CD4-positive, alpha-beta T cell treated with Interleukin-10 for 1 hour (primary cell): ENCODE data around the gene IVD.
A peak's percentile ranks its signal among the peaks of the same experiment; 100 is the strongest.

Experiments
- DNase-seq: peaks from one replicate; pipeline ENCODE4 v3.0.0-alpha.2; 2020

The IVD gene

DNA sequence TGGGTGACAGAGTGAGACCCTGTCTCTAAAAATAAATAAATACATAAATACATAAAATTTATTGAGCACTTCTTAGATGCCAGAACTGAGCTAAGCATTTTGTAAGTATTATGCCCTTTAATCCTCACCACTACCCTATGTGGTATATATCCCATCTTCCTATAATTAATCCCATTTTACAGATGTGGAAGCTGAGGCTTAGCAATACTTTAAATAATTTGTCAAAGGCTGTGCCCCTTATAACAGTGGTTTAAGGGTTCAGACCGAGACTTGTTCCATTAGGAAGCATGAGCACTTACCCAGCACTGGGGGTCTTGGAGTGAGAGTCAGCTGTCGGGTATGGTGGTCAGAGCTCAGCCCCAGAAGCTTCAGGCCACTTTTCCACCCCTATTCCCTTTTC is 57.7 kb downstream of the IVD start:
- no peak for DNase-seq

DNA sequence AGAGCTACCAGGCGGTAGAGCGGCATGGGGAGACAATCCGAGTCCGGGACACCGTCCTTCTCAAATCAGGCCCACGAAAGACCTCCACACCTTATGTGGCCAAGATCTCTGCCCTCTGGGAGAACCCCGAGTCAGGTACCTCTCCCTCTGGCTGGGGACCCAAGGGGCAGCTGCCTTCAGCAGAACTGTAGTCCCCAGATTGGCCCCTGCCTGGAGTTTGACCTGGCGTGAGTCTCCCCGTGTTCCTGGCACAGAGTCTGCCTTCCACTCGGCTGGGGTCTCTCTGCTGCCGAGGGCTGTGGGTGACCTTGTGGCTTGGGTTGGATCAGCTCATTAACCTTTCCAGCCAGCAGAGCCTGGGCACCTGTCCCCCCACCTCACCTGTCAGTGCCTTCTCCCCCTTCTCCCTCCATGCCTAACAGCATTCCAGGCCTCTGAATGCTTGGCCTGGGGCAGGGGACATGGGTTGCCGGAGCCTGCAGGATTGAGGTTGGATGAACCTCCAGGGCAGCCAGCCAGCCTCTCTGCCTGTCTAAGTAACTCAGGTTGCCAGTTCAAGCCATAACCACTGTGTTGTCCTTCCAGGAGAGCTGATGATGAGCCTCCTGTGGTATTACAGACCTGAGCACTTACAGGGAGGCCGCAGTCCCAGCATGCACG is 58.4 kb downstream of the IVD start:
- DNase-seq: no peak

GRCh38 chr15:40464595-40465185 is 59.1 kb downstream of the IVD start:
- DNase-seq: no peak

DNA sequence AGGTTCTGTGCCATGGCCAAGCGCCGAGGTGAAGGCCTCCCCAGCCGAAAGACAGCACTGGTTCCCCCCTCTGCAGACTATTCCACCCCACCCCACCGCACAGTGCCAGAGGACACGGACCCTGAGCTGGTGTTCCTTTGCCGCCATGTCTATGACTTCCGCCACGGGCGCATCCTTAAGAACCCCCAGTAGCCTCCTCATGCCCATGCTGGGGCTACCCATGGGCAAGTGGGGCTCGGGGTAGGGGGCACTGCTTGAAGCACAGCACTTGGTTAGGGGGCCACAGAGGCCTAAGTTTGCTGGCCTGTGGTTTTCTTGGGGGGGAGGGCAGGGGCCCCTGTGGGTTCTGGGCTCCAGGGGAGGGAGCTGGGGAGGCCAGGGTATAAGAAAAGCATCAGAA is 60.3 kb downstream of the IVD start:
- no peak for DNase-seq

- DNase-seq: no peak
Observed at GRCh38 chr15:40466426-40467260, 61.0 kb downstream of the IVD start.

DNA sequence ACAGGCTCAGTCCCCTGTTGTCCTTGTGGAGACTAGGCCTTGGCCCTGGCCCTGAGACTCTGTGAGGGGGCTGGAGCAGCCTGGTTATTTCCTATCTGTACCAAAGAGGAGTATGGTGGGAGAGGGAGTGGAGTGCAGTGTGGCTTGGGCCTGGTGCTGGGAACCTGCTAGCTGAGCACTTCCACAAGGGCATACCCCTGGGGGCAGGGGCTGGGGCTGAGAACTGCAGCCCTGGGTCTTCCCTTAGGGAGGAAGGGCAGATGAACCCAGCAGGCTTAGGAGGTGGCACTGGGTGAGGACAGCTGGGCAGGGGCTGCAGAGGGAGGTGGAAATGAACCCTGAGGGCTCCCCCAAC is 61.6 kb downstream of the IVD start:
- no peak for DNase-seq

DNA sequence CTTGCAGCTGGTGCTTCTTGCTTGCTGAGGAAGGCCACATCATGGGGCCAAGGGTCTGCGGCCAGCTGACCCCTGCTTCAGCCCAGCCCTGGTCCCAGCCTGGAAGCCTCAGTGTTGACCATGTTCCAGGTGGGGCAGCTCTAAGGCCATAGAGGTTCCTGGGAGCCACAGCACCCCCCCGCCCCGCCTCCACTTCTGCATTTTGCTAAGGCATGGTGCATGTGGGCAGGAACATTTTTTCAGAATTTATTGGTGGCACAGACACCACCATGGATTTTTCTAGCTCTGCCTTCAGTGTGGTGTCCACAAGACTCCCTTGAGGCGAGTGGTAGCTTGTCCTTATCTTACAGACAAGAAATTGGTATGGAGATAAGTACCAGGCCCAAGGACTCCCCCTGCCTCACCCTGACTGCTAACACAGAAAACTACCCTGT is 63.3 kb downstream of the IVD start:
- no peak for DNase-seq

DNA sequence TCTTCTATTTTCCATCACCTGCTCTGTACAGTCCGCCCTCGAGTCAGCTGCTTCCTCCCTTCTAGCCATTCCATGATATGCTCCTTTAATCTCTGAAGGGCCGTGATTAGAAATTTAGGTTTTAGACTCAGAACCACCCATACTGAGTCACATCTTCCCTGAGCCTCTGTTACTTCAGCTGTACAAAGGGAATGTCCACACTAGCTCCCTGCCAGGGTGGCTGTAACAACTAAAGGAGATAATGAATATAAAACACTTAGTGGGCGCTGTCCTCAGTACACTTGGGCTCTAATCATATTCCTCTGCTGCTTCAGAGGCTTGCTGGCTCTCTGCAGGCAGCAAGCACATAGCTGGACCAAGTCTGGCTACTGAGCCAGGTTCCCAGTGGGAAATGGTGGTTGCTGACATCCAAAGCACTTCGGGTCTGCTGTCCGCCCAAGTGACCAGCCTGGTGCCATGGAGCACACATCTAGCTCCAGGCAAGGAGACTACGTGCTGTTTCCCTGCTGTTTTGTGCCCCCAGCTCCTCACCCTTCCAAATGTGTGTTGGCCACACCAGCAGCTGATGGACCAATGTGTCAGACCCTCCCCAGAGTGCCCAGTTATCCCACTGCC is 64.3 kb downstream of the IVD start:
- DNase-seq: no peak

DNA sequence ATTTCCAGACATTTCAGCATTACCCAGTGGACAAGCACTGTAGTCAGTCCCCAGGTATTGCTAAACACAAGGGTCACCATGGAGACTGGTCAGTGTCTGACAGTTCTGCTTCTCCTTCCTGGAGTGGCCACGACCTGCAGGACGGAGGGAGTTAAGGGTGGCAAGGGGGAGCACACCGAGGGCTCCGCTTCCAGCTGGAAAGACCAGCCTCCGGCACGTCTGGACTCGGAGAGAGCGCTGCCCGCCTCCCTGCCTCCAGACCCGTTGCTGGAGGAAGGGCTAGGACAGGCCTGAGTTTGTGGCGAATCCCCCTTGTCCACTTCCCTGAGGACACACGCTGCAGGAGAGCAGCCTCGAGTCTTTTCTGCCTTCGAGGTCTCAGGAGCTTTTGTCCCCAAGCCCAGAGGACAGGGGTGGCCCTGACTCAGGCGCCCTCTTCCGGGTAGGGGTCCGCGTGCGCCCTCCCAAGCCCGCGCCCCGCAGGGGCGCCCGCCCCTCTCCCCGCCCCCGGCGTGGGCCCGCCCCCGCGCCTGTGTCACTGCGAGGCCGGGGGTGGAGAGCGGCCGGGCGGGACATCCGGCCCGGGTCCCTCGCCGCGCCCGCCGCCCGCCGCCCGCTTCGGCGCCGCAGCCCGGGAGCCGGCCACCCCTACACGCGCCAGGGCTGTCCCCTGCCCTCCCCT is 65.0 kb downstream of the IVD start, which contains the start of gene CHST14:
CHST14 (plus strand) TSS at position 562 of the 682 bp plus-strand sequence. CDS start 230 bp downstream, outside the sequence.
- DNase-seq: peak; percentile 68
